DND-41 (cell line): ENCODE measurements around the gene HELZ.

Source experiments
- ATAC-seq: fragments of 200-7000 bp; cut with Tn5 transposase; 3 replicates; pipeline ENCODE4 v1.9.1; 2021; ENCODE audit warnings: low read depth; ENCODE audit not compliant: insufficient read depth
- DNase-seq: peaks from one replicate; pipeline ENCODE4 v3.0.0-alpha.2; 2020
- H2AFZ ChIP-seq: 2 replicates; pipeline ENCODE4 v1.6.0; 2012; ENCODE audit warnings: low read depth, low read length
- H3K27ac ChIP-seq: 2 replicates; pipeline ENCODE4 v1.5.1; 2012; ENCODE audit warnings: low read length, inconsistent platforms
- H3K27me3 ChIP-seq: fragments of 200-600 bp; sonication (generic); 2 replicates; pipeline ENCODE4 v1.6.0; 2012; ENCODE audit warnings: low read length, mild to moderate bottlenecking, inconsistent platforms; ENCODE audit not compliant: insufficient read depth, poor library complexity
- H3K36me3 ChIP-seq: 2 replicates; pipeline ENCODE4 v1.5.1; 2012; ENCODE audit warnings: low read length, inconsistent platforms; ENCODE audit not compliant: insufficient read depth
- H3K4me1 ChIP-seq: 2 replicates; pipeline ENCODE4 v1.5.1; 2012; ENCODE audit warnings: mild to moderate bottlenecking, low read length; ENCODE audit not compliant: insufficient read depth
- H3K4me2 ChIP-seq: 2 replicates; pipeline ENCODE4 v1.6.0; 2012; ENCODE audit warnings: mild to moderate bottlenecking, moderate library complexity, low read length, inconsistent platforms; ENCODE audit not compliant: insufficient read depth
- H3K4me3 ChIP-seq, 2 experiments: fragments of 200-600 bp in 1 of 2; shearing (Covaris generic) in 1 of 2; 2 replicates each; pipeline ENCODE4 v1.5.1; 2012 to 2016; ENCODE audit warnings: inconsistent platforms in 2 of 2, low read length in 2 of 2, mild to moderate bottlenecking in 2 of 2, low read depth in 1 of 2, moderate library complexity in 1 of 2
- H3K79me2 ChIP-seq: 2 replicates; pipeline ENCODE4 v1.6.0; 2012; ENCODE audit warnings: low read length, inconsistent platforms; ENCODE audit not compliant: insufficient read depth
- H3K9ac ChIP-seq: 2 replicates; pipeline ENCODE4 v1.6.0; 2012; ENCODE audit warnings: low read depth, mild to moderate bottlenecking, inconsistent platforms, low read length, moderate library complexity
- H3K9me3 ChIP-seq: 2 replicates; pipeline ENCODE4 v1.5.1; 2012; ENCODE audit warnings: low read length, moderate library complexity, mild to moderate bottlenecking, inconsistent platforms; ENCODE audit not compliant: insufficient read depth, severe bottlenecking
- H4K20me1 ChIP-seq: 2 replicates; pipeline ENCODE4 v1.6.0; 2012; ENCODE audit warnings: low read length; ENCODE audit not compliant: insufficient read depth
- CTCF ChIP-seq: IDR thresholded peaks from 2 replicates; pipeline ENCODE4 v1.5.1; 2012; ENCODE audit warnings: borderline replicate concordance, low read length, moderate library complexity, mild to moderate bottlenecking; ENCODE audit not compliant: poor library complexity, severe bottlenecking; ENCODE audit errors: extremely low read depth
- EZH2 ChIP-seq: IDR thresholded peaks from 3 replicates; pipeline ENCODE4 v1.6.1; 2012; ENCODE audit warnings: borderline replicate concordance, low read depth, mild to moderate bottlenecking, moderate library complexity, low read length, inconsistent platforms; ENCODE audit not compliant: severe bottlenecking

Gene HELZ

DNA sequence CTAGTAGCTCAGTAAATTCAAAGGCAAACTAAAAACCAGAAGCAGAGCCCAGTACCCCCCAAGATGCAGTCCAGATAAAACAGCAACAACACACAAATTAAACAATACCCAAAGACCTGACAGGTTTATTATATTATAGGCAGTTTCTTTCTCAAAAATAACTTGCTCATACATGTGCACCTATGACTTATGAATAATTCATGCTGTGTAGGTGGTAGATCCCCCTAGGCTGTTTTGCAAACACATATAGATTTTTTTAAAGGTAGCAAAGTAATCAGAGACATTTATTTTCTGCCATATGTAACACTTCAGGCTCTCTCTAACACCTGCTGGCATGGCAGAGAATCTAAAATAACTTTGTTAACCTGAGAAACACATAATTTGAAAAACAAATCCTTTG, 173.4 kb downstream of the HELZ start:
- peaks cover 17% of the 10 kb centered on the region; the same call in 1 of the 2 replicates for H3K36me3 ChIP-seq
- no peaks in the 10 kb centered on the region for H3K79me2 ChIP-seq
- H2AFZ ChIP-seq: no peak overlapping the region
- ATAC-seq (no peak), DNase-seq (no peak)
- TF ChIP-seq EZH2 (no peak), CTCF (no peak)
- no peak overlapping the region for H3K4me2 ChIP-seq
- H3K9ac ChIP-seq: no peak overlapping the region
- H3K9me3 ChIP-seq: no peaks in the 10 kb centered on the region
- no peaks in the 10 kb centered on the region; the same call in 1 of the 2 replicates for H4K20me1 ChIP-seq
- no peaks in the 10 kb centered on the region for H3K4me1 ChIP-seq
- no peak overlapping the region for H3K27ac ChIP-seq
- no peak overlapping the region for H3K4me3 ChIP-seq
- no peaks in the 10 kb centered on the region for H3K27me3 ChIP-seq

DNA sequence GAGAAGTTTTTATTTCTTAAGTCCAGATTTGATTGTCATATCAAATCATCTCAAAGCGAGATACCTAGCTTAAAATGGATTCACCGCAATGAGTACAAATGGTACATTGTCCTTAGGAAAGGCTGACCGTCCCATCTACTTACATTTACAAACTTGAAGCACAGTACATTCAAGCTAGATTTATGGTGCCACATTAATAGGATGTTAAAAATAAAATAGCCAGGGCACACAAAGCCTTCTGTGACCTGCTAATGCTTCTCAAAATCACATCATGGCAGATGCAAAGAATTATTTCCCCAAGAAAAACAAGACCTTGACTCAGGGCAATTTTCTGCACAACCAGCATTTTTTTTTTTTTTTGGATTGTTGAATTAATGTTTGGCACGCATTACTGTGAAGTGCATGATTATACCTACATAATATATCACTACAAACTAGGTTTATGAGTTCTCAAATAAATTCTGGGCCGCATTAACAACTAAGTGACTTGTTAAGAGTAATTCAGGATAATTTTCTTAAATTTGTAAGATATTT, 175.3 kb downstream of the HELZ start:
- TF ChIP-seq CTCF: no peak
- no peak for TF ChIP-seq EZH2
- H3K27me3 ChIP-seq: no peaks in the 10 kb centered on the region
- H3K9me3 ChIP-seq: no peaks in the 10 kb centered on the region
- no peaks in the 10 kb centered on the region; the same call in 1 of the 2 replicates for H4K20me1 ChIP-seq
- H3K79me2 ChIP-seq: no peaks in the 10 kb centered on the region
- H3K36me3 ChIP-seq: peaks cover 7% of the 10 kb centered on the region; the same call in 1 of the 2 replicates
- H3K4me1 ChIP-seq: no peaks in the 10 kb centered on the region
- no peak overlapping the region for H3K4me3 ChIP-seq
- no peak for DNase-seq
- H3K27ac ChIP-seq: no peak overlapping the region
- H2AFZ ChIP-seq: no peak overlapping the region
- no peak overlapping the region for H3K4me2 ChIP-seq
- no peak for ATAC-seq
- H3K9ac ChIP-seq: no peak overlapping the region

DNA sequence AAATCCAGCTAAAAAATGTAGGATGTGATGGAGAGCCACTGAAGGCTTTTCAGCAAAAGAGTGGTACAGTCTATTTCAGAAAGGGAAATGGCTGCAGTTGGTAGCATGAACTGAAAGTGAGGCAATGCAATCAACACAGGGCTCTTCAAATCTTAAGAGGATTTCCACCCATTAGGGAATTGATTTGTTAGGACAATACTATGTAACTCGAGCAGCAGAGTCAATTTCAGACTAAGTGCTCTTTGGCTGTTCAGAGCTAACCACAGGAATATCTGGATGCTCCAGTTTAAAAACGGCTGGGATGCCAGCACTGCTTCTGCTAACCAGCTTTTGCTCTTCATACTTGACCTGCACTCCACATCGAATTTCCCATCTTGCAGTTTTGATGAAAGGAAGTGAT, 176.0 kb downstream of the HELZ start:
- no peak for ATAC-seq
- H4K20me1 ChIP-seq: no peaks in the 10 kb centered on the region; the same call in 1 of the 2 replicates

More for the DNA sequence above, 176.0 kb downstream of the HELZ start:
- no peak for DNase-seq
- Histone ChIP-seq H3K4me3 (no peak overlapping the region), H3K9ac (no peak overlapping the region), H3K27me3 (no peaks in the 10 kb centered on the region), H3K79me2 (no peaks in the 10 kb centered on the region), H3K4me2 (no peak overlapping the region), H3K4me1 (no peaks in the 10 kb centered on the region), H3K27ac (no peak overlapping the region), H3K36me3 (peaks cover 4% of the 10 kb centered on the region; the same call in 1 of the 2 replicates), H2AFZ (no peak overlapping the region), H3K9me3 (no peaks in the 10 kb centered on the region)
- TF ChIP-seq CTCF: no peak
- TF ChIP-seq EZH2: no peak
